K562 (cell line): Measurements from ENCODE around the gene CD40. TPM values are rescaled to one million over a fixed set of nuclear protein-coding genes. Genes with fewer than 3 reads are reported as not detected.

ENCODE experiments used
- CTCFL ChIP-seq: IDR thresholded peaks from 2 replicates; pipeline ENCODE4 v1.6.1; 2011; ENCODE audit warnings: borderline replicate concordance, low read depth, mild to moderate bottlenecking, moderate library complexity, low read length; ENCODE audit not compliant: insufficient read depth, poor library complexity, severe bottlenecking
- CXXC5 ChIP-seq: fragments of 250-450 bp; sonication (Bioruptor Pico); IDR thresholded peaks from 2 replicates; pipeline ENCODE4 v1.8.0; 2022; ENCODE audit warnings: inconsistent platforms, mild to moderate bottlenecking, moderate library complexity
- DPF2 ChIP-seq: fragments of 450-650 bp; IDR thresholded peaks from 2 replicates; pipeline ENCODE4 v1.6.1; 2016
- MAFK ChIP-seq: IDR thresholded peaks from 2 replicates; pipeline ENCODE4 v1.6.1; 2011; ENCODE audit warnings: low read length, improper control_type of control experiment
- MYC ChIP-seq, 2 experiments: fragments of 250-450 bp in 1 of 2; sonication (Bioruptor Pico) in 1 of 2; IDR thresholded peaks; 2 replicates each; pipeline versions ENCODE4 v1.5.1 to v1.6.1; 2012 to 2021; ENCODE audit warnings: low read depth in 2 of 2, borderline replicate concordance in 1 of 2, improper control_type of control experiment in 1 of 2, low read length in 1 of 2, mild to moderate bottlenecking in 1 of 2, moderate library complexity in 1 of 2
- NFE2 ChIP-seq: IDR thresholded peaks from 2 replicates; pipeline ENCODE4 v1.6.1; 2014; ENCODE audit warnings: antibody characterized with exemption, low read depth
- NR0B1 ChIP-seq: fragments of 450-650 bp; IDR thresholded peaks from one replicate; pipeline ENCODE4 v1.6.1; 2018; ENCODE audit warnings: mild to moderate bottlenecking, moderate library complexity; ENCODE audit not compliant: partially characterized antibody
- RAD21 ChIP-seq, 2 experiments: fragments of 250-450 bp in 1 of 2; fragments of 450-650 bp in 1 of 2; sonication (Bioruptor Pico) in 1 of 2; formaldehyde crosslinking in 1 of 2; IDR thresholded peaks in 1 of 2; conservative IDR thresholded peaks in 1 of 2; 2 replicates each; pipeline versions ENCODE4 v1.4.0 to v1.8.0; 2020 to 2022; ENCODE audit warnings: mild to moderate bottlenecking in 2 of 2, moderate library complexity in 1 of 2
- RBM14 ChIP-seq: fragments of 200-400 bp; formaldehyde crosslinking; IDR thresholded peaks from 2 replicates; pipeline ENCODE4 v1.6.1; 2018; ENCODE audit warnings: low read depth, mild to moderate bottlenecking, low read length, moderate library complexity, borderline replicate concordance; ENCODE audit not compliant: insufficient read depth
- SMC3 ChIP-seq: conservative IDR thresholded peaks from 2 replicates; pipeline ENCODE4 v1.6.1; 2011; ENCODE audit warnings: low read depth, low read length, improper control_type of control experiment; ENCODE audit not compliant: insufficient read depth
- STAG1 ChIP-seq: sonication (generic); formaldehyde crosslinking; IDR thresholded peaks from 2 replicates; pipeline ENCODE4 v1.5.0; 2020; ENCODE audit warnings: missing genetic modification reagents, borderline replicate concordance
- ZBTB7A ChIP-seq: IDR thresholded peaks from 2 replicates; pipeline ENCODE4 v1.6.1; 2011; ENCODE audit warnings: low read depth, mild to moderate bottlenecking, low read length, moderate library complexity, borderline replicate concordance; ENCODE audit not compliant: control insufficient read depth
- ZFP36 ChIP-seq: fragments of 150-350 bp; IDR thresholded peaks from 2 replicates; pipeline ENCODE4 v1.6.1; 2018; ENCODE audit warnings: low read length, low read depth; ENCODE audit not compliant: partially characterized antibody
- ZNF583 ChIP-seq: fragments of 250-450 bp; sonication (Bioruptor Pico); IDR thresholded peaks from 2 replicates; pipeline ENCODE4 v1.4.0; 2020
- polyA plus RNA-seq, 8 experiments: library from polyadenylated mRNA; depleted of rRNA in 4 of 8; stranded (reverse) in 5 of 8; unstranded in 3 of 8; fragments of >200 nt; fragmentation: Nextera tagmentation in 2 of 8; fragmentation: Illumina TruSeq in 1 of 8; extraction: Ambion mirVana in 2 of 8; extraction: Trizol in 1 of 8; gene quantifications; 2 replicates each; pipeline versions ENCODE4 v1.2.1 to v1.2.3, GENCODE V29; 2011 to 2014; ENCODE audit warnings: inconsistent platforms in 1 of 8, missing spikeins in 1 of 8
- total RNA-seq, 7 experiments: library from RNA; depleted of rRNA in 6 of 7; stranded (reverse); fragments of >200 nt in 6 of 7; fragmentation: Illumina TruSeq in 2 of 7; extraction: Trizol in 2 of 7; gene quantifications; 2 replicates each; pipeline versions ENCODE4 v1.2.1 to v1.2.3, GENCODE V29; 2011 to 2021; ENCODE audit warnings: low replicate concordance in 1 of 7
- TF ChIP-seq, protein P1 (sequence below): fragments of 200-800 bp; sonication (Bioruptor generic); IDR thresholded peaks from 2 replicates; pipeline ENCODE4 v1.6.1; 2017; ENCODE audit warnings: missing genetic modification characterization, missing compliant biosample characterization
- TF ChIP-seq, protein P2 (sequence below): sonication (generic); formaldehyde crosslinking; IDR thresholded peaks from 2 replicates; pipeline ENCODE4 v1.8.0; 2022; ENCODE audit warnings: missing genetic modification reagents, mild to moderate bottlenecking, borderline replicate concordance
- TF ChIP-seq, protein P3 (sequence below), 3 experiments: IDR thresholded peaks in 2 of 3; conservative IDR thresholded peaks in 1 of 3; 2 replicates each; pipeline ENCODE4 v1.5.1; 2011 to 2012; ENCODE audit warnings: low read length in 3 of 3, mild to moderate bottlenecking in 3 of 3, control low read depth in 2 of 3, improper control_type of control experiment in 1 of 3, inconsistent platforms in 1 of 3, low read depth in 1 of 3, mixed read lengths in 1 of 3, moderate library complexity in 1 of 3; ENCODE audit not compliant: insufficient read depth in 2 of 3

The CD40 gene
- total and polyA plus RNA-seq, 9 of the 15 experiments (the other 6 are each of a cell fraction or from before 2014, with no cell fraction given), result 0.76 to 3.7 (median 1.6) TPM

GRCh38 chr20:46132705-46133120, 14.6 kb downstream of the CD40 start (continued):
- TF ChIP-seq CTCFL, result peak; percentile 42
- peak; percentile 35 for TF ChIP-seq ZFP36
- TF ChIP-seq, protein P1, sequence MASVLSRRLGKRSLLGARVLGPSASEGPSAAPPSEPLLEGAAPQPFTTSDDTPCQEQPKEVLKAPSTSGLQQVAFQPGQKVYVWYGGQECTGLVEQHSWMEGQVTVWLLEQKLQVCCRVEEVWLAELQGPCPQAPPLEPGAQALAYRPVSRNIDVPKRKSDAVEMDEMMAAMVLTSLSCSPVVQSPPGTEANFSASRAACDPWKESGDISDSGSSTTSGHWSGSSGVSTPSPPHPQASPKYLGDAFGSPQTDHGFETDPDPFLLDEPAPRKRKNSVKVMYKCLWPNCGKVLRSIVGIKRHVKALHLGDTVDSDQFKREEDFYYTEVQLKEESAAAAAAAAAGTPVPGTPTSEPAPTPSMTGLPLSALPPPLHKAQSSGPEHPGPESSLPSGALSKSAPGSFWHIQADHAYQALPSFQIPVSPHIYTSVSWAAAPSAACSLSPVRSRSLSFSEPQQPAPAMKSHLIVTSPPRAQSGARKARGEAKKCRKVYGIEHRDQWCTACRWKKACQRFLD (CRISPR knock-in tag), result no peak
- peak; percentile 79 to 93 for TF ChIP-seq RAD21 (CRISPR knock-in tag; conservative IDR thresholded peaks at IDR 0.05 in 1 of 2, IDR thresholded peaks at IDR 0.05 in 1 of 2)
- TF ChIP-seq, protein P2, sequence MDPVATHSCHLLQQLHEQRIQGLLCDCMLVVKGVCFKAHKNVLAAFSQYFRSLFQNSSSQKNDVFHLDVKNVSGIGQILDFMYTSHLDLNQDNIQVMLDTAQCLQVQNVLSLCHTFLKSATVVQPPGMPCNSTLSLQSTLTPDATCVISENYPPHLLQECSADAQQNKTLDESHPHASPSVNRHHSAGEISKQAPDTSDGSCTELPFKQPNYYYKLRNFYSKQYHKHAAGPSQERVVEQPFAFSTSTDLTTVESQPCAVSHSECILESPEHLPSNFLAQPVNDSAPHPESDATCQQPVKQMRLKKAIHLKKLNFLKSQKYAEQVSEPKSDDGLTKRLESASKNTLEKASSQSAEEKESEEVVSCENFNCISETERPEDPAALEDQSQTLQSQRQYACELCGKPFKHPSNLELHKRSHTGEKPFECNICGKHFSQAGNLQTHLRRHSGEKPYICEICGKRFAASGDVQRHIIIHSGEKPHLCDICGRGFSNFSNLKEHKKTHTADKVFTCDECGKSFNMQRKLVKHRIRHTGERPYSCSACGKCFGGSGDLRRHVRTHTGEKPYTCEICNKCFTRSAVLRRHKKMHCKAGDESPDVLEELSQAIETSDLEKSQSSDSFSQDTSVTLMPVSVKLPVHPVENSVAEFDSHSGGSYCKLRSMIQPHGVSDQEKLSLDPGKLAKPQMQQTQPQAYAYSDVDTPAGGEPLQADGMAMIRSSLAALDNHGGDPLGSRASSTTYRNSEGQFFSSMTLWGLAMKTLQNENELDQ (CRISPR knock-in tag), result no peak
- peak; percentile 92 for TF ChIP-seq STAG1 (CRISPR knock-in tag)
- peak; percentile 38; the same call in 1 of the 2 replicates for TF ChIP-seq MYC (IDR thresholded peaks at IDR 0.05; ENCODE audit: low read depth, low read length)
- no peak for TF ChIP-seq MYC (CRISPR knock-in tag; IDR thresholded peaks at IDR 0.05; ENCODE audit: borderline replicate concordance, low read depth)
- TF ChIP-seq ZBTB7A, result peak; percentile 70; the same call in 1 of the 2 replicates
- peak; percentile 41; the same call in 1 of the 2 replicates for TF ChIP-seq NFE2
- no peak for TF ChIP-seq ZNF583
- TF ChIP-seq, protein P3, sequence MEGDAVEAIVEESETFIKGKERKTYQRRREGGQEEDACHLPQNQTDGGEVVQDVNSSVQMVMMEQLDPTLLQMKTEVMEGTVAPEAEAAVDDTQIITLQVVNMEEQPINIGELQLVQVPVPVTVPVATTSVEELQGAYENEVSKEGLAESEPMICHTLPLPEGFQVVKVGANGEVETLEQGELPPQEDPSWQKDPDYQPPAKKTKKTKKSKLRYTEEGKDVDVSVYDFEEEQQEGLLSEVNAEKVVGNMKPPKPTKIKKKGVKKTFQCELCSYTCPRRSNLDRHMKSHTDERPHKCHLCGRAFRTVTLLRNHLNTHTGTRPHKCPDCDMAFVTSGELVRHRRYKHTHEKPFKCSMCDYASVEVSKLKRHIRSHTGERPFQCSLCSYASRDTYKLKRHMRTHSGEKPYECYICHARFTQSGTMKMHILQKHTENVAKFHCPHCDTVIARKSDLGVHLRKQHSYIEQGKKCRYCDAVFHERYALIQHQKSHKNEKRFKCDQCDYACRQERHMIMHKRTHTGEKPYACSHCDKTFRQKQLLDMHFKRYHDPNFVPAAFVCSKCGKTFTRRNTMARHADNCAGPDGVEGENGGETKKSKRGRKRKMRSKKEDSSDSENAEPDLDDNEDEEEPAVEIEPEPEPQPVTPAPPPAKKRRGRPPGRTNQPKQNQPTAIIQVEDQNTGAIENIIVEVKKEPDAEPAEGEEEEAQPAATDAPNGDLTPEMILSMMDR (IDR thresholded peaks at IDR 0.05 in 2 of 3, conservative IDR thresholded peaks at IDR 0.05 in 1 of 3; ENCODE audit: insufficient read depth in 2 of 3, low read depth in 1 of 3, low read length in 3 of 3), result peak; percentile 92 to 93 (median 93)
- TF ChIP-seq NR0B1, result no peak
- TF ChIP-seq SMC3, result peak; percentile 93
- no peak for TF ChIP-seq DPF2
- peak; percentile 2; the same call in 1 of the 2 replicates for TF ChIP-seq MAFK
- TF ChIP-seq RBM14, result no peak
- TF ChIP-seq CXXC5 (CRISPR knock-in tag), result 0 out of 2 replicates have a peak, but pooled peaks have one; percentile 13
